CD14-positive monocyte (primary cell): ENCODE measurements around the gene HUNK. TPM values are rescaled to one million over a fixed set of nuclear protein-coding genes. Genes with fewer than 3 reads are reported as not detected.

Experiments used
- DNase-seq, 3 donors: peaks; one replicate each; pipeline ENCODE4 v3.0.0-alpha.2; 2011 to 2022
- H2AFZ ChIP-seq: 2 replicates; pipeline ENCODE4 v1.6.0; 2012; ENCODE audit warnings: mild to moderate bottlenecking, low read depth, low read length, inconsistent platforms; ENCODE audit not compliant: insufficient read depth, poor library complexity, severe bottlenecking
- H3K27ac ChIP-seq, 2 donors: 1 replicate in 1 of 2; 2 replicates in 1 of 2; pipeline ENCODE4 v1.5.1; 2012 to 2013; ENCODE audit warnings: low read length in 2 of 2, control low read depth in 1 of 2, inconsistent platforms in 1 of 2, low read depth in 1 of 2, mild to moderate bottlenecking in 1 of 2
- H3K27me3 ChIP-seq, 2 donors: one replicate each; pipeline versions ENCODE4 v1.6.0 to v1.6.1; 2011 to 2013; ENCODE audit warnings: low read length in 2 of 2; ENCODE audit not compliant: control insufficient read depth in 2 of 2, insufficient read depth in 2 of 2
- H3K36me3 ChIP-seq, 2 donors: replicated peaks in 1 of 2; 1 replicate in 1 of 2; 2 replicates in 1 of 2; pipeline versions ENCODE4 v1.5.1 to v1.6.1; 2012 to 2013; ENCODE audit warnings: low read length in 2 of 2, control low read depth in 1 of 2, inconsistent platforms in 1 of 2, mild to moderate bottlenecking in 1 of 2; ENCODE audit not compliant: insufficient read depth in 2 of 2, control insufficient read depth in 1 of 2
- H3K4me1 ChIP-seq, 2 donors: 1 replicate in 1 of 2; 2 replicates in 1 of 2; pipeline versions ENCODE4 v1.5.1 to v1.6.1; 2012 to 2013; ENCODE audit warnings: low read length in 2 of 2, control low read depth in 1 of 2, inconsistent platforms in 1 of 2, mild to moderate bottlenecking in 1 of 2, moderate library complexity in 1 of 2; ENCODE audit not compliant: insufficient read depth in 2 of 2, control insufficient read depth in 1 of 2
- H3K4me2 ChIP-seq: replicated peaks from 2 replicates; pipeline ENCODE3; 2012; ENCODE audit warnings: low read length, moderate library complexity, mild to moderate bottlenecking; ENCODE audit not compliant: poor library complexity, severe bottlenecking; ENCODE audit errors: extremely low read depth
- H3K4me3 ChIP-seq, 3 experiments: fragments of 200-600 bp in 1 of 3; sonication (generic) in 1 of 3; replicated peaks in 1 of 3; 1 replicate in 2 of 3; 2 replicates in 1 of 3; pipeline ENCODE4 v1.5.1; 2011 to 2013; ENCODE audit warnings: low read length in 3 of 3, mild to moderate bottlenecking in 3 of 3, control low read depth in 2 of 3, low read depth in 2 of 3, inconsistent platforms in 1 of 3, moderate library complexity in 1 of 3
- H3K79me2 ChIP-seq: 2 replicates; pipeline ENCODE4 v1.6.0; 2012; ENCODE audit warnings: mild to moderate bottlenecking, control low read depth, inconsistent platforms, low read length, moderate library complexity; ENCODE audit not compliant: insufficient read depth
- H3K9ac ChIP-seq: 2 replicates; pipeline ENCODE4 v1.6.0; 2017; ENCODE audit warnings: low read length, mild to moderate bottlenecking; ENCODE audit not compliant: insufficient read depth, poor library complexity, severe bottlenecking
- H3K9me3 ChIP-seq, 2 donors: replicated peaks in 1 of 2; 1 replicate in 1 of 2; 2 replicates in 1 of 2; pipeline versions ENCODE4 v1.5.1 to v1.6.1; 2012 to 2013; ENCODE audit warnings: low read length in 2 of 2, control low read depth in 1 of 2; ENCODE audit not compliant: control insufficient read depth in 1 of 2, insufficient read depth in 1 of 2
- H4K20me1 ChIP-seq: 2 replicates; pipeline ENCODE4 v1.6.0; 2012; ENCODE audit warnings: mild to moderate bottlenecking, low read length, control low read depth, moderate library complexity; ENCODE audit not compliant: insufficient read depth
- H3K27ac Mint-ChIP-seq, 7 donors: one replicate each; pipeline ENCODE4 v1.8.0; 2020; ENCODE audit warnings: mild to moderate bottlenecking in 7 of 7, mixed read lengths in 7 of 7, moderate library complexity in 6 of 7, inconsistent platforms in 2 of 7
- H3K27me3 Mint-ChIP-seq, 3 donors: one replicate each; pipeline ENCODE4 v1.8.0; 2021 to 2022; ENCODE audit warnings: low read depth in 3 of 3, mild to moderate bottlenecking in 3 of 3, mixed read lengths in 3 of 3, moderate library complexity in 3 of 3, inconsistent platforms in 1 of 3
- H3K36me3 Mint-ChIP-seq, 2 donors: one replicate each; pipeline ENCODE4 v1.8.0; 2020; ENCODE audit warnings: mixed read lengths in 2 of 2, inconsistent platforms in 1 of 2, mild to moderate bottlenecking in 1 of 2
- H3K4me1 Mint-ChIP-seq: one replicate; pipeline ENCODE4 v1.8.0; 2020; ENCODE audit warnings: mild to moderate bottlenecking, mixed read lengths
- H3K4me3 Mint-ChIP-seq, 2 donors: one replicate each; pipeline ENCODE4 v1.8.0; 2020; ENCODE audit warnings: mild to moderate bottlenecking in 2 of 2, mixed read lengths in 2 of 2, moderate library complexity in 1 of 2
- H3K9me3 Mint-ChIP-seq, 7 donors: one replicate each; pipeline ENCODE4 v1.8.0; 2020 to 2022; ENCODE audit warnings: mixed read lengths in 7 of 7, mild to moderate bottlenecking in 6 of 7, moderate library complexity in 6 of 7, inconsistent platforms in 2 of 7
- CTCF ChIP-seq: fragments of 200-600 bp; IDR thresholded peaks from one replicate; pipeline ENCODE4 v1.8.0; 2022; ENCODE audit warnings: antibody characterized with exemption, mild to moderate bottlenecking
- WGBS: methylation state at CpG from one replicate; pipeline ENCODE4 v1.1.5; 2013; ENCODE audit warnings: missing lambda C conversion rate; ENCODE audit not compliant: insufficient coverage; 5-methylcytosine and 5-hydroxymethylcytosine counted together
- intact Hi-C, 2 donors: fragments of 100-400 bp; cut with micrococcal nuclease; formaldehyde crosslinking; loops; one replicate each; pipeline versions ENCODE4 v1.15.0 to v1.15.1; 2023
- polyA plus RNA-seq, 3 donors: library from polyadenylated mRNA; depleted of rRNA in 1 of 3; unstranded in 2 of 3; stranded (reverse) in 1 of 3; fragments of 300-500 nt in 2 of 3; fragments of >200 nt in 1 of 3; fragmentation: Illumina TruSeq in 2 of 3; gene quantifications; 1 replicate in 2 of 3; 2 replicates in 1 of 3; pipeline ENCODE4 v1.2.3, GENCODE V29; 2012 to 2021

Gene HUNK
- polyA plus RNA-seq, 3 donors: not detected

GRCh38 chr21:31896019-31896418, 23.2 kb downstream of the HUNK start:
- no peak overlapping the region for H3K4me2 ChIP-seq
- no peak overlapping the region for H2AFZ ChIP-seq
- no peak overlapping the region for H3K4me3 Mint-ChIP-seq
- DNase-seq: no peak
- peaks cover 4 to 15% (median 6%) of the 10 kb centered on the region in 3 donors for H3K27me3 Mint-ChIP-seq
- H3K9me3 ChIP-seq: no peaks in the 10 kb centered on the region
- no peak for TF ChIP-seq CTCF
- no peaks in the 10 kb centered on the region for H4K20me1 ChIP-seq
- no peaks in the 10 kb centered on the region for H3K36me3 Mint-ChIP-seq
- H3K9me3 Mint-ChIP-seq: peaks cover 2 to 10% (median 4%) of the 10 kb centered on the region in 7 donors
- H3K4me3 ChIP-seq: no peak overlapping the region
- H3K4me1 ChIP-seq: no peaks in the 10 kb centered on the region
- no peak overlapping the region for H3K9ac ChIP-seq
- H3K4me1 Mint-ChIP-seq: no peaks in the 10 kb centered on the region
- H3K27me3 ChIP-seq: no peaks in the 10 kb centered on the region
- intact Hi-C loops: no loop called here
- no peak overlapping the region for H3K27ac ChIP-seq
- WGBS: 74% methylated on average over 7 of the region's 7 CpGs
- H3K36me3 ChIP-seq: no peaks in the 10 kb centered on the region
- H3K79me2 ChIP-seq: no peaks in the 10 kb centered on the region
- H3K27ac Mint-ChIP-seq: no peak overlapping the region

- TF ChIP-seq CTCF: no peak
- Histone ChIP-seq H3K79me2 (no peaks in the 10 kb centered on the region), H3K9me3 (no peaks in the 10 kb centered on the region), H3K4me1 (no peaks in the 10 kb centered on the region), H3K36me3 (no peaks in the 10 kb centered on the region), H3K27me3 (no peaks in the 10 kb centered on the region), H3K27ac (no peak overlapping the region), H3K4me2 (no peak overlapping the region), H4K20me1 (no peaks in the 10 kb centered on the region), H3K9ac (no peak overlapping the region), H2AFZ (no peak overlapping the region), H3K4me3 (no peak overlapping the region)
- H3K4me3 Mint-ChIP-seq: no peak overlapping the region
- H3K4me1 Mint-ChIP-seq: no peaks in the 10 kb centered on the region
- DNase-seq: no peak
- H3K9me3 Mint-ChIP-seq: peaks cover 2 to 14% (median 4%) of the 10 kb centered on the region in 7 donors
- H3K36me3 Mint-ChIP-seq: no peaks in the 10 kb centered on the region
- 100% methylated on average over 1 of the region's 3 CpGs for WGBS
- no peak overlapping the region for H3K27ac Mint-ChIP-seq
- intact Hi-C loops: no loop called here
- peaks cover 4 to 16% (median 8%) of the 10 kb centered on the region in 3 donors for H3K27me3 Mint-ChIP-seq
Measured at GRCh38 chr21:31897311-31897710, 24.5 kb downstream of the HUNK start.
